DOHH2 (cell line): ENCODE data around the gene KRTAP10-12.

Source experiments
- H3F3A ChIP-seq: fragments of 200-600 bp; sonication (generic), shearing (Covaris generic); 2 replicates; pipeline ENCODE4 v1.6.0; 2016; ENCODE audit warnings: antibody characterized with exemption, mild to moderate bottlenecking; ENCODE audit not compliant: control insufficient read depth, insufficient read depth
- H3K27ac ChIP-seq: fragments of 200-600 bp; sonication (generic); 2 replicates; pipeline ENCODE4 v1.5.1; 2014; ENCODE audit warnings: low read depth, mild to moderate bottlenecking, low read length, moderate library complexity
- H3K27me3 ChIP-seq: fragments of 200-600 bp; sonication (generic); 2 replicates; pipeline ENCODE4 v1.6.1; 2014; ENCODE audit warnings: mild to moderate bottlenecking, low read length, mixed read lengths; ENCODE audit not compliant: control insufficient read depth
- H3K36me3 ChIP-seq: fragments of 200-600 bp; sonication (generic); 2 replicates; pipeline ENCODE4 v1.6.1; 2014; ENCODE audit warnings: mild to moderate bottlenecking, low read length, moderate library complexity, mixed read lengths; ENCODE audit not compliant: control insufficient read depth
- H3K4me1 ChIP-seq: fragments of 200-600 bp; sonication (generic); 2 replicates; pipeline ENCODE4 v1.6.1; 2014; ENCODE audit warnings: mild to moderate bottlenecking, low read length, mixed read lengths; ENCODE audit not compliant: control insufficient read depth
- H3K4me2 ChIP-seq: fragments of 200-600 bp; sonication (generic); 2 replicates; pipeline ENCODE4 v1.6.0; 2014; ENCODE audit warnings: mild to moderate bottlenecking, low read length, moderate library complexity
- H3K4me3 ChIP-seq: fragments of 200-600 bp; sonication (generic); 2 replicates; pipeline ENCODE4 v1.5.1; 2014; ENCODE audit warnings: mild to moderate bottlenecking, low read length, mixed read lengths
- H3K79me2 ChIP-seq: fragments of 200-600 bp; sonication (generic); 2 replicates; pipeline ENCODE4 v1.6.1; 2014; ENCODE audit warnings: mild to moderate bottlenecking, low read length, mixed read lengths; ENCODE audit not compliant: control insufficient read depth
- H3K9me2 ChIP-seq: fragments of 200-600 bp; sonication (generic); replicated peaks from 2 replicates; pipeline ENCODE4 v1.6.1; 2014; ENCODE audit warnings: mild to moderate bottlenecking, low read length, mixed read lengths; ENCODE audit not compliant: control insufficient read depth
- H3K9me3 ChIP-seq: fragments of 200-600 bp; sonication (generic); 2 replicates; pipeline ENCODE4 v1.6.1; 2014; ENCODE audit warnings: antibody characterized with exemption, low read length, mixed read lengths; ENCODE audit not compliant: control insufficient read depth, insufficient read depth
- H4K20me1 ChIP-seq: fragments of 200-600 bp; sonication (generic); 2 replicates; pipeline ENCODE4 v1.6.0; 2014; ENCODE audit warnings: low read depth, mild to moderate bottlenecking, antibody characterized with exemption, low read length, moderate library complexity; ENCODE audit not compliant: control insufficient read depth, insufficient read depth
- EZH2phosphoT487 ChIP-seq: fragments of 200-600 bp; sonication (generic); IDR thresholded peaks from 2 replicates; pipeline ENCODE4 v1.6.1; 2017; ENCODE audit warnings: borderline replicate concordance, mild to moderate bottlenecking, antibody characterized with exemption, low read length, moderate library complexity, mixed read lengths
- TF ChIP-seq, protein P1 (sequence below): fragments of 200-600 bp; sonication (generic); IDR thresholded peaks from one replicate; pipeline ENCODE4 v1.5.1; 2014; ENCODE audit warnings: antibody characterized with exemption, mild to moderate bottlenecking, low read depth, low read length; ENCODE audit not compliant: poor library complexity, severe bottlenecking

The KRTAP10-12 gene

DNA sequence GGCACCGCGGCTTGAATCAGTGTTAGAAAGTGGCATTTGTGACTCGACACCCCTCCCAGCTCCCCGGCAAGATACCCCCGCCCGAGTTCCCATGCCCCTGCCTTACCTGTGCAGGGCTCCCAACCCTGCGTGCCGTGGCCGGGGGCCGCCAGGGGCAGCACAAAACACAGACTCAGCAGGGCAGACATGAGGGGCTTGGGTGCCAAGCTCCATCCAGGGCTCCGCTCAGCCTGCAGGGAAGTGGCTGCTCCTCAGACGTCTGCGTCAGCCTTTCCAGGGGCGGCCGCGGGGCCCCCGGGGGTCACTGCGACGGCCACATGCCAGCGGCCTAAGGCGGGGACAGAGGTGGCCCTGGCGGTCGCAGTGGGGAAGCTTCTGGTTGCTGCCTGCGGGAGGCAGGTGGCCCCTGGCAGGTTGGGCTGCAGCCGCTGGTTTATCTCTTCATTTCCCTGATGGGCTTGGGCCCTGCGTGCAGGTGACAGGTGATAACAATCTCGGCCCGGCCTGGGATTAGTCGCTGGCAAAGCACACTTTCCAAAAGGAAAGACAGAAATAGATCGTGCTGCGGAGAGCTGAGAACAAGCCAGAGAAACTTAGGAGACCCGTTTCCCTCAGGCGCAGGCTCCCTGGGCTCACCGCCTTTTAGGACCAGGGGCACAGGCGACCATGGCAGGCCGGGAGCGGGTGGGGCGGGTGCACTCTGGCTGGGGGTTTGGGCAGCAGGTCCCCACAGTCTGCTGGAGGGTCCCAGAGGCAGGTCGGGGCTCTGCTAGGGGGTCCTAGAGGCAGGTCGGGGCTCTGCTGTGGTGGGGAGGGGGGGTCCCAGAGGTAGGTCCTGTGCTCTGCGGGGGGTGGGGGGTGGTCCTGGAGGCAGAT is 14.6 kb downstream of the KRTAP10-12 start, which contains the start of gene TSPEAR:
Gene TSPEAR (minus strand): TSS at position 246 of the 876 bp plus-strand sequence. CDS start 58 bp downstream, at position 188.
- Histone ChIP-seq H3K27me3 (peaks cover 30% of the 10 kb centered on the region), H3K9me3 (no peaks in the 10 kb centered on the region), H4K20me1 (no peaks in the 10 kb centered on the region), H3K27ac (no peak within 1 kb of the TSS), H3K9me2 (no peaks in the 10 kb centered on the region), H3K79me2 (no peaks in the 10 kb centered on the region), H3K36me3 (no peaks in the 10 kb centered on the region), H3K4me3 (no peak within 1 kb of the TSS), H3F3A (no peaks in the 10 kb centered on the region), H3K4me2 (no peak within 1 kb of the TSS), H3K4me1 (no peaks in the 10 kb centered on the region)
- no peak for TF ChIP-seq EZH2phosphoT487
- TF ChIP-seq, protein P1, sequence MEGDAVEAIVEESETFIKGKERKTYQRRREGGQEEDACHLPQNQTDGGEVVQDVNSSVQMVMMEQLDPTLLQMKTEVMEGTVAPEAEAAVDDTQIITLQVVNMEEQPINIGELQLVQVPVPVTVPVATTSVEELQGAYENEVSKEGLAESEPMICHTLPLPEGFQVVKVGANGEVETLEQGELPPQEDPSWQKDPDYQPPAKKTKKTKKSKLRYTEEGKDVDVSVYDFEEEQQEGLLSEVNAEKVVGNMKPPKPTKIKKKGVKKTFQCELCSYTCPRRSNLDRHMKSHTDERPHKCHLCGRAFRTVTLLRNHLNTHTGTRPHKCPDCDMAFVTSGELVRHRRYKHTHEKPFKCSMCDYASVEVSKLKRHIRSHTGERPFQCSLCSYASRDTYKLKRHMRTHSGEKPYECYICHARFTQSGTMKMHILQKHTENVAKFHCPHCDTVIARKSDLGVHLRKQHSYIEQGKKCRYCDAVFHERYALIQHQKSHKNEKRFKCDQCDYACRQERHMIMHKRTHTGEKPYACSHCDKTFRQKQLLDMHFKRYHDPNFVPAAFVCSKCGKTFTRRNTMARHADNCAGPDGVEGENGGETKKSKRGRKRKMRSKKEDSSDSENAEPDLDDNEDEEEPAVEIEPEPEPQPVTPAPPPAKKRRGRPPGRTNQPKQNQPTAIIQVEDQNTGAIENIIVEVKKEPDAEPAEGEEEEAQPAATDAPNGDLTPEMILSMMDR: no peak

DNA sequence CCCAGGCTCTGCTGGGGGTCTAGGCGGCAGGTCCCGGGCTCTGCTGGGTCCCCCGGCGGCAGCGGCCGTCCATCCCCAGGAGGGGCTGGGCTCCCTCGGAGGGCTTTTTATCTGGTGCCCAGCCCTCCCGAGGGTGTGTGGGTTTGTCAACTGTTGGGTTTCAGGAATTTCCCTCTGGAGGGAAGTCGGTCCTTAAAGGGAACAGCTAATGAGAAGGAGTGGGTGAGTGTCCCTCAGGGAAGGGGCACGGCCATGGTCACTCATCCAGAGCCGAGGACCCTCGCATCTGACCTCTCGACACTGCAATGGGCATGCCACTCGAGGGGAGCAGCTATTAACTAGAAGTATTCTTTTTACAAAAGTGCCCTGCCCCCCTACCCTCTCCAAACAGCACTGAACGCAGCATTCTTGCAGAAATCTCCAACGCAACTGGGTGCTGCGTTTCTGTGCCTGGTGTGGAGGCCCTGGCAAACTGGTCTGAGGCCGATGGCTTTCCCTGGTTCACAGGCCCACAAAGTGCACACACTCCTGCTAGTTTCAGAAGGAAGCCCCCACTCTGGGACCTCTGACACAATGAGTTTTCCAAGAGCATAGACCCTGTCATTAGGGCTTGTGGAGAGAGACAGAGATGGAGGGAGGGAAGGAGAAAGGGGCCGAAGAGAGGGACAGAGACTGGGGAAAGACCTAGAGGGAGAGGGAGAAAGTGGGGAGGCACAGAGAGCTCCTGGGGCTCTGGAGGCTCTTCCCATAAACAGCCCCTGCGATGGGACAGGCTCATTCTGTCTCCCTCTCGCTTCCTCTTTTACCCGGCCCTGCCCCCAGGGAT is 15.4 kb downstream of the KRTAP10-12 start:
- Histone ChIP-seq H3K79me2 (no peaks in the 10 kb centered on the region), H3K9me2 (no peaks in the 10 kb centered on the region), H3F3A (no peaks in the 10 kb centered on the region), H3K9me3 (no peaks in the 10 kb centered on the region), H4K20me1 (no peaks in the 10 kb centered on the region), H3K27me3 (peaks cover 30% of the 10 kb centered on the region), H3K4me3 (no peak overlapping the region), H3K27ac (no peak overlapping the region), H3K4me1 (no peaks in the 10 kb centered on the region), H3K4me2 (no peak overlapping the region), H3K36me3 (no peaks in the 10 kb centered on the region)
- TF ChIP-seq EZH2phosphoT487: no peak
- TF ChIP-seq, protein P1: no peak

DNA sequence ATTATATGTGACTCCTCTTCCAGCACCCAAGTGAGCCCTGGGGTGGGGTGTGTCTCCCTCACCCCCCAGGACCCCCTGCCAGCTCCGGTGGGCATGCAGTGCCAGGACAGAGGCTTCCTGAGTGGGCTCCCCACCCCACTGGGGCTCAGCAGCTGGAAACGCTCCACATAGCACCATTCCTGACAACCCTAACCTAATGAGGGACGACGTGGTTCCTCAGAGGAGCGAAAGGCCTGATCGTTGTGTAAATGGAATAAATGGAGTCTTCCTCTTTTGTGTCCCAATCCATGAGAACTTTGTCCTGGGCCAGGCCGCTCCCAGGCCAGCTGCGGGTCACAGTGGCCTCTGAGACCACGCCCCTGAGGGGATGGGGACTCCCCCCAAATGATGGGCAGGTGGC is 16.2 kb downstream of the KRTAP10-12 start:
- Histone ChIP-seq H3K9me3 (no peaks in the 10 kb centered on the region), H3K4me3 (no peak overlapping the region), H3K9me2 (no peaks in the 10 kb centered on the region), H3K79me2 (no peaks in the 10 kb centered on the region), H3K4me2 (no peak overlapping the region), H4K20me1 (no peaks in the 10 kb centered on the region), H3K36me3 (no peaks in the 10 kb centered on the region), H3K27ac (no peak overlapping the region), H3F3A (no peaks in the 10 kb centered on the region), H3K4me1 (no peaks in the 10 kb centered on the region), H3K27me3 (peaks cover 35% of the 10 kb centered on the region)
- TF ChIP-seq, protein P1: no peak
- no peak for TF ChIP-seq EZH2phosphoT487
